ENCODE measurements around the gene BCCIP.
A peak's percentile ranks its signal among the peaks of the same experiment; 100 is the strongest.

Gene BCCIP

DNA sequence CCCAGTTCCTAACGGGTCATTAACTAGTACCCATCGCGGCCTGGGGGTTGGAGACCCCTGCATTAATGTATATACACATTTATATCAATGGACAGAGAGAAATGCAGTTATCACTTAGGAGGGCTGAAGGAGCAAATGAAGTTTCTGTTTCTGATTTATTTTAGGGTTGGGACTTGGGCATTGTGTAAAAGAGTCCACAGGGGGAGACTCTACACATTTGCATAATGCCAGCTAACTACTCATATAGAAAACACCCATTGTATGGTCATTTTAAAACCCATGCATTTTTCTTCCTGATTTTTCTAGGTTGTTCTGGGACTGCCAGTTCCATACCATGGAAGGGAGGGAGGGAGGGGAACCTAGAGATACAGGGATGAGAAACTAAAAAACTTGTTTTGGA, 23.5 kb downstream of the BCCIP start:
- no peak for DNase-seq

DNA sequence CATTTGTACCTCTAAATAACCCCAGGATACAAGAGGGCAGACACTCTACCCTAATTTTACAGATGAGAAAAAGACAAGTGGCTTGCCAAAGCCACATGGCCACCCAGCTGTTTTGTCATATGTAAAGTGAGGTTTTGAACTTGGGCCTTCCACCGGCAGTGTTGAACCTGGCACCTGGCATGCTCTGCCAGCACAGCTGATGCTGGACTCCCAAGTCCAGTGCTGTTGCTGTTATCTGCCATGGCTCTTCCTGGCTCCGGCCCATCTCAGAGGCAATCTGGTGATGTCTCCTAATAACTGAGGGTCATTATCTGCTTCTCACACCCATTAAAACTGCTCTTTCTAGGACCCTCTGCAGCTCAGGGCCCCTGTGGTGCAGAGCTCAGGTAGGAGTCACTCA, 25.0 kb downstream of the BCCIP start:
- DNase-seq, result no peak

DNA sequence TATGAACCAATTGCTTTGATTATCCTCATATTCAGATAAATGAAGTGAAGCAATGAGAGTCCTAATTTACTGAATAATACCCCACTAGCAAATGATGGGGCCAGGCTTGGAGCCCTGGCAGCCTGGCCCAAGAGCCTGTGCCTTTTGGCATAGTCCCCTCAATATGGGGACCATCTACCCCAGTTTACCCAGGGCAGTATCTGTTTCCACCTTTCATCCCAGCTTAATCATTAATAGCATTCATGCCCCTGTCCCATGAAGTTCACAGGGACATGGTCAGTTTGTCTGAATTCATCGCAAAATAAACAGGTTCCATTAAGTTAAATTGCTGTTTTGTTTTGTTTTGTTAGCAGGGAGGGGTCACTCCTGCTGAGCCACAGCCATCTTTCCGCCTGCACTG, 25.5 kb downstream of the BCCIP start:
- no peak for DNase-seq

DNA sequence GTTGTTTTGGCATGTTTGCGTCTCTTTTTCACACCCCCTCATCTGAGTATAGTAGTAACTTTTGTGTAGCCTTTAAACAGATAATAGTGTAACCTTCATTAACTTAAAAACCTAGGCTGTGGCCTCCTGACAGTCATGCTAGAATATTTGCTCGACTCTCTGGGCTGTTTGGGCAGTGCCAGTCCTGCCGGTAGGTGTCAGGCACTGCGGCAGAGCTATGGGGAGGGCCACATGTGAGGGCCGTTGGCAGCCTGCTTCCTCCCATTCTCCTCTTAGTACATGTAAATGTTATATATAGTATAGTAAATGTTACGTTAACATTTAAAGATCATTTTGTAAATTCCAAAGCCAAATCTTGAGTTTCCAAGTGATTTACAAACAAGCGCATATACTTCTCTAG, 26.1 kb downstream of the BCCIP start:
- DNase-seq, result no peak

DNA sequence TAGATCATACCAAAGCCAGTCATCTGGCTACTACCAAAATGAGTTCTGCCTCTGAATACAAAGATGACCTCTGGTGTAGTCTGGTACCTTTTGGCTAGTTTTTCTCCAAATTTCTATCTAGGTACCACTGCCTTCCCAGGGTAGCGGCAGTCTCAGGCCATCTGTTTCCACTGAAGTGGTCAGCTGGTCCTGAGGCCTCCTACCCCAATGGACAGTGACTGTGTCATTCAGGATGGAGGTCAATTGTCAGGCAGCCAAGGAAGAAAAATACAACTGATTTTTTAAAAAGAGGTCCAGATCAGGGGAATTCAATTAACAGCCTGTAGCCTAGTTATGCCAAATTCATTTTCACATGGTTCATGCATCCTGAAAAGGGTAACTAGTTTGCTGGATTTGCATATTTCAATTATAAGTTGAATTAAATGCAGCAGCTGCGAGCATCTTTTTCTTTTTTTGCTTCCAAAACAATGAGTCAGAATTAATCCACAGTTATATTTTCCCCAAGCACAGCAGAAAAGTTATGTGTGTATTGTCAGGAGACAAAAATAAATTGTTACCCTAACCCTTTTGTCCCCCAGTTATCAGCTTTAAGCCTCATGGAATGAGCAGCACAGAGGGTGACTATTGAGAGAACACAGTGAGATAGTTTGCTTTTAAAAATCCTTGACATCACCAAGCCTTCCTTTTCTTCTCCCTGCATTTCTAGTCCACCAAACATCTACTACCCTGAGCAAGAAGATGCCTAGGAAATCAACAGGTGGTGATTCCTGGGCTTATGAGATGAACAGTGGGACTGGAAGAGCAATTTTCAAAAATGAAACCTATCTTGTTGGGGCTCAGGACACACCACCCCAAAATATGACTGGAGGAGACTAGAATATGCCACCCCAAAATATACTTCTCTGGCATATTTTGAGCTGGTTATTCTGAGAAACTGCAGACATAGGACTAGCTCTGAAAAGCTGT, 27.7 kb downstream of the BCCIP start:
- DNase-seq, result no peak

DNA sequence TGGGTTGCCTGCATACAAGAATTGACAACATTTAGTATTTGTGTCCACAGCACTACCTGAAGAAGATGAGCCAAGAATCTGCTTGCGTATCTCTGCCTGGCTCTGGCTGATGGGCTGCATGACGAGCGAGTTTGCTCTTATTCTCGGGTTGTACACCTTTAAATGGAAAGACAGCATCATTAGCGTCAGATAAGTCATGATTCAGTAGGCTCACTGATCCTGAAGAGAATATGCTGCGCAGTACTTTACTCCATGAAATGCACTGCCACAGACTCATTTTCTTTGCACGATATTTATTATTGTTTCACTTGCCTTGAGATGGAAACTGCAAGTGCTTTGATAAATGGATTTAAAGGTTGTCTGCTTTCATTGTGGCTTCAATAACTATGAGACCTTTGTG, 29.1 kb downstream of the BCCIP start:
- no peak for DNase-seq

DNA sequence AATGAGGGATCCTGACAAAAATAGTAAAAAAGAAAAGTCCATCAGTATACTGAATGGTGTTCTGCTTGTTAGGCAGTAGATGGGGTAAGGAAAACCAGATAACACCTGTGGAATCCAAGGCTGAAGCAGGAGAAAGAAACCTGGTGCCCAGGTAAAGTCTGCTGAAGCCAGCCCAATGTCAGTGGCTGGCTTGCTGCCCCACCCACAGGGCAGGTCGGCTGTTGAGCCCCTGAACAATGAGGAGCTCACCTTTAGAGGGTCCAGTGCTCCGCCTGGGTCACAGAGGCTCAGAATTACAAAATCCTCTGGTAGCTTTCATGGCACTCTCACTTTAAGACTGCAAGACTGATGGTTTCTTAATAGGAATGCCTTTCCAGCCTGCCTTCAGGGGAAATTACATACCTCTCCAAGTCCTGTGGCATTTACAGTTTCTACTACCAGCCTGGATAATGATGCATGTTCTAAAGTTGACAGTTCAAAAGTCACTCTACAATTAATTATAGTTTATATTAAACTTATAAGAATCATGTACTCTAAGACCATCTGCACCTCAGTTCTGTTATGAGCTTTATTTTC, 33.9 kb downstream of the BCCIP start:
- no peak for DNase-seq

DNA sequence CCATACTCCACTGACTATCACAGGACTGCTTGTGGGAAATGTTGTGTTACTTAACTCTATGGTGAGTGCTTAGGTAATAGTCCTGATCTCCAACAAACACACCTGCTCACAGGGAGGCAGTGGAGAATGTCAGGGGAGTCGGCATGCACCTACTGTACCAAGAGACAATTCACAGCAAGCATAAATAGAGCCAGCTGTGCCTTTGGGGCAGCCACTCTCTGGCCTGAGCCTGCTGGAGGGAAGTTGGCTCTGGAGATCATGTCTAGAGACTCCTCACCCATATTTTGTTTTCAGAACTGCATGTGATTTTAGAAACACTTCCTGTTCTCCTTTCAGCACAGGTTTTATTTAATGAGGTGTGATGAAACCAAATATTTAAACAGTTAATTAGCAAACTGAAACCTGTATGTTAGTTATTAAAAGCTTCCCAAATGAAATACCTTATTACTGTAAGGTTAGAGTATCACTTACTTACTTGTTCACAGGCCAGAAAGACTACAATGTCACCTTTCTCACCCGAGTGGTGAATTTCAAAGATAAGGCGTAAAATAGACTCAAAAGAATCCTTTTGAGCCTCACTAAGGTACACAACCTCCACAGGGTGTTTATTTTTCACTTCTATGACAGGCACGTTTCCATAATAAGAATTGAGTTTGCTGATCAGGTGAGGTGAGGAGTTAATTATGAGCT, 35.9 kb downstream of the BCCIP start:
- DNase-seq, result peak; percentile 57

DNA sequence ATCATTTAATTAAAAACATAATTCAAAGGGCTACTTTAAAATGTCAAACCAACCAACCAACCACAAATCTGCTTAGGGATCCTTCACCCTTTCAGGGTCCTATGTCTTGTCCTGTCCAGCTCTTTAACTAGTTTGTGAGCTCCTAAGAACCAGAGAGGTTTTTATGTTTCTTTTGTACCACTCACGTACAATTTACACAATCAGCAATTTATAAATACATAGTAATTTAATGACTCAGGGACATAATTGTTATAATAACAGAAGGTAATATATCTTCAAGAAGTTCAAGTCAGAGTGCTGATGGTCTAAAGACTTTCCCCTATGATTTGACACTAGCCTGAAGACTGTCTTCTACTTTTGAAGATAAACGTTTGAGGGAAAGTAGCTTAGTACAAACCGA, 41.8 kb downstream of the BCCIP start:
- no peak for DNase-seq

DNA sequence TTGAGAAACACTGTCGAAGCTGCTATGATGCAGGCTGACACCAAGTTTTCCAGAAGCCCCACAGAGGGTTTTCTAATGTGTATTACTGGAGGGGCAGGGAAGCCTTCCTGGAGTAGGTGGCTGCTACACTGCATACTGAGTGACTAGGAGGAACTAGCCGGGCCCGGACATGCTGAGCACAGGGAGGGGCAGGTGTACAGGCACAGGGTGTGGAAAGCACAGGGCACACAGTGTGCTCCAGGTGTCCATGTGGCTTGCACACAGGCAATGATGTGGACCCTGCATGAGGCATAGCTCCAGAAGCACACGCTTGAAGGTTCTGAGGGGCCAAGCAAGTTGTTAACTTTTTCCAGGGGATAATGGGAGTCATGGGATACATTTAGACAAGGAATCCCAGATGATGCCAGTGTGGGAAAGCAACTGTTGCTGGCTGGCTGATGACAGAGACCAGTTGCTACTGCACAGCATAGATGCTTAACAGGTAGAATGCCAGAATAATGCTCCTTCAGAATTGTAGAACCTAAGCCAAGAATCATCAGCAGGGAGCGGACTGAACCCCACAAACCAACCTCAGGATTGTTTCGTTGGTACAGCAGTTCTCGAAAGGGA, 43.2 kb downstream of the BCCIP start:
- DNase-seq, result no peak

DNA sequence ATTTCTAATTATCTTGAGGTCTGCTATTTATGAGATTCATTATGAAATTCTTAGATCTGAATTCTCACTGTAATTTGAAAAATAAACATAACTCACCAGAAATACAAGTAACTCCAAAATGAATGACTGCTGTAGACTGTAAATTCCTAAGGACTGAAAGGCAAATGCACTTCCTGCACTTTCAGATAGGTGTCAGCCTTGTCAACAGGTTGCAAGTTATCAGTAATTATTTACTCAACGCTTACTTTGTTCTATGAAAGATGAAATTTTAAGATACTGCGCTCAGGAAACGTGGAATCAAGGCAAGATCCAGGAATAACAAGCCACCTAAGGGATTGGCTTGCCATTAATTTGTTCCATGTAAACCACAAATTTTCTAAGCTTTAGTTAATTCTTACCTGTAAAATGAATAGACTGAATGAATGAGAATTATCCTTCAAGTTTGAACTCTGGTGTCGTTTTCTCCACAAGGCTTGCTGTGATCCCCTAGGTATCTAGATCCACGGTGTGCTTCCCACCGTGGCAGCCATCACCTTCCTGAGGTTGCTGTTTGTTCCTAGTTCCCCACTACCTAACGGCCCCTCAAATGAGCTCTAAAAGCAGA, 45.1 kb downstream of the BCCIP start:
- DNase-seq, result peak; percentile 4

DNA sequence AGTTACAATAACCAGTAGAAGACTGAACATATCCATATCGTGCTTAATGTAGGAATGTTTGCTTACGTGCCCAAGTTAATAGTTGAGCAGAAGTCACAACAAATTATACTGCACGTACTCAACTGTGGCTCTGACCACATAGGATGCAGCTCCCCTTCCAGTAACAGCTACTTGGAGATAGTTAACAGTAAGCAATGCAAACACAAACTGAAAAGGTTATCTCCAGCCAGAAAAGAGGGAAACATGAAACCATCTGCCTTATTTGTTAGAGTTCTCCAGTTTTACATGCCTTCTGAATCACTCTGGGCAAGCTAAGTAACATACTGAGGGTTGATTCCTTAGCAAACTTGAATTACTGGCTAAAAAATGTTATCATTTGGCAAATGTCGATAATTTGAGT, 48.0 kb downstream of the BCCIP start:
- DNase-seq, result no peak

DNA sequence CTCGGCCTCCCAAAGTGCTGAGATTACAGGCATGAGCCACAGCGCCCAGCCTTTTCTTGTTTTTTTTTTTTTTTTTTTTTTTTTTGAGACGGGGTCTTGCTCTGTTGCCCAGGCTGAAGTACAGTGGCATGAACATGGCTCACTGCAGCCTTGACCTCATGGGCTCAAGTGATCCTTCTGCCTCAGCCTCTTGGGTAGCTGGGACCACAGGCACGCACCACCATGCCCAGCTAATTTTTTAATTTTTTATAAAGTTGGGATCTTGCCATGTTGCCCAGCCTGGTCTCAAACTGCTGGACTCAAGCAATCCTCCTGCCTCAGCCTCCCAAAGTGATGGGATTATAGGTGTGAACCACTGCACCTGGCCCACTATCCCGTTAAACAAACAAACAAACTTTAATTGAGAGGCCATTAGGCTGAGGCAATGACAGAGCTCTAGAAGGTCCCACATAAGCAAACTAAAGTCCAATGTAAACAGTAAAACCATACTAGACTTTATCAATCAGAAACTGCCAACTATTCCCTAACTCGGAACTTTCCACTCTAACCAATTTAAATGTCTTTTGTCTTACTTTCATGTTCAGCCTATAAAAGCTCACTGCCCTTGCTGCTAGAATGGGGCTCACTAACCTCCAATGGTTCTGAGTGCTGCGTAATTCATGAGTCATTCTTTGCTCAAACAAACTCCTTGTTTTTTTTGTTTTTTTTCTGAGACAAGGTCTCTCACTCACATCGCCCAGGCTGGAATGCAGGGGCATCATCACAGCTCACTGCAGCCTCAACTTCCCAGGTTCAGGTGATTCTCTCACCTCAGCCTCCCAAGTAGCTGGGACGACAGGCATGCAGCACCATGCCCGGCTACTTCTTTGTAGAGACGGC, 55.9 kb downstream of the BCCIP start:
- no peak for DNase-seq

DNA sequence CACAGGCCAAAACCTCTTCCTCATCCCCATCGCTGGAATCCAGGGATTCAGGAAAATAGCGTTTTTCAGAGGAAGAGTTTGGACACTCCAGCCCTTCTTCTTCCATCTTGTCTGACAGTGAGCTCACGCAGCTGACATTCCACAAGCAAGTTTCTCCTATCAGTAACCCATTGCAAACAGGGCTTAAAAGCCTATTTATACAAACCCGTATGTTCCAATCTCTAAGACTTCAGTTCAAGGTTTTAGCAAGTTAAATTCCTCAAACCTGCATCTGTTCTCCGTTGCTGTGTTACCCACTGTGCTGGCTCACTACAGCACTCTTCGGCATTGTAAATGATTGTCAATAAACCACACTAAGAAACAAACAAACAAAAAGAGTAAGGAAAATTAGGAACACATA, 57.4 kb downstream of the BCCIP start:
- DNase-seq, result no peak

DNA sequence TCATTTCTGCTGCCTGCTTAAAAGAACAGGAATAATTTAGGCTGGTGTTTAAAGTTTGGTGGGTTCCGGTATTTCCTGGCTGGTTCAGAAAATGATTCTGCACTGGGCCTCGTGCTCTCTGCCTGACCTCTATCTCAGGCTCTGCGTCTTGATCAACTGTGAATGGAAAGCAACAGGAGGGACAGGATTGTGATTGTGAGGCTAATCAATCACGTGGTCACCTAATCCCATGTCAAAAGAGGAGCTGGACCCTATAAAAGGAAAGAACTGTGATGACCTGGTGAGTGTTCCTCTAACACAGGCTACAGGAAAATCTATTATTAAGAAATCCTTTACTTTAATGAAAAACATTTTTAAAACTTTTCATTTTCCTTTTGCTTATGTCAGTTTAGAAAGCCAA, 57.8 kb downstream of the BCCIP start, which contains the start of gene DHX32:
DHX32 (minus strand) TSS at position 101 of the 400 bp plus-strand sequence. CDS start 468 bp downstream, outside the sequence.
- no peak for DNase-seq

DNA sequence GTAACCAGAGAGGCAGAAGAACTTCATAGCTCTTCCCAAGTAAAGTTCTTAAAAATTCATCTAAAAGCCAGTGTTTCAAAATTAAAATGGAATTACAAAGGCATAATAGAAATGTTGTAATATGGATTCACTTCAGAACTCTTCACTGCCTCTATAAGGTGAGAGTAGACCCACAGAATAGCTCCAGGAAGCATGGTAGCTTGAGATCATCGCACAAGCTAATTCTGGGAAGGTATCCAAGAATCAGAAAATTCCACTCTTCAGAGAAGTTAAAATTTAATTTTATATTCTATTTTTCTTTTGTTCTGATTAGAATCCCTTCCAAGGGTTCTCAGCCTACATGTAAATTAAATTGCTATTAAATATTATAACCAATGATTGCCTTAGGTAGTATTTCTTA, 59.2 kb downstream of the BCCIP start:
- no peak for DNase-seq

DNA sequence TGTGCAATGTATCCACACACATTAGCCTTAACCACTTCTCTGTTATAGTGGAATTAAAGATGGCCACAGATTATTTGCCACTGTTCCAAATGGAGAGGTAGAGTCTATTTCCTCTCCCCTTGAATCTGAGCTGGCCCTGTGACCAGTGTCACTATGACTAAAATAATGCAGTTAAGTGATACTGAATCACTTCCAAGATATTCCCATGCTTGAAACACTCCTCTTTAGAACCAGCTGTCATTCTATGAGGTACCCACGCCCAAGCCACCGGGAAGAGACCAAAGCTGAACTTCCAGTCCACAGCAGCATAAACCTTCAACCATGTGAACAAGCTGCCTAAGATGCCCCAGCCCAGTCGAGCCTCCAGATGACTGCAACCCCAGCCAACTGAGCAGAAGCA, 59.9 kb downstream of the BCCIP start:
- no peak for DNase-seq
